HepG2 (cell line): ENCODE measurements around the gene ZFX. TPM values are rescaled to one million over a fixed set of nuclear protein-coding genes. Genes with fewer than 3 reads are reported as not detected.

Experiments
- ATAC-seq: fragments of 200-7000 bp; cut with Tn5 transposase; 3 replicates; pipeline ENCODE4 v1.9.1; 2020; ENCODE audit warnings: mild to moderate bottlenecking, moderate library complexity
- BruUV-seq: library from RNA; stranded (reverse); fragments of 400-500 nt; replicated peaks from 2 replicates; lab custom pipeline; 2021; lab: Mats Ljungman, UMichigan
- CTCF ChIA-PET: fragments of 300-600 bp; formaldehyde crosslinking; extraction: SDS; loops from one replicate; lab custom pipeline; 2021; ENCODE audit warnings: low total read pairs, inconsistent platforms, low intra/inter-chr PET ratio; lab: Yijun Ruan, JAX
- POLR2A ChIA-PET: fragments of 350-600 bp; sonication (Branson Sonifier 250); formaldehyde crosslinking; loops from one replicate; lab custom pipeline; 2020; ENCODE audit warnings: antibody characterized with exemption, inconsistent platforms; lab: Yijun Ruan, JAX
- DNase-seq: peaks from one replicate; pipeline ENCODE4 v3.0.0-alpha.2; 2015; ENCODE audit warnings: low spot score
- FAIRE-seq: peaks from 3 replicates; lab custom pipeline; 2011; peaks lifted over from hg19 to GRCh38; lab: Jason Lieb, UNC
- H2AFZ ChIP-seq: one replicate; pipeline ENCODE4 v1.6.1; 2011; ENCODE audit warnings: low read length, inconsistent platforms
- H3K27ac ChIP-seq: fragments of 300-600 bp; 3 replicates; pipeline ENCODE4 v1.8.0; 2011; ENCODE audit warnings: mixed run types, mild to moderate bottlenecking, mixed read lengths, low read length, inconsistent platforms; ENCODE audit not compliant: insufficient read depth; ENCODE audit errors: extremely low read length
- H3K27me3 ChIP-seq, 2 experiments: fragments of 200-600 bp in 1 of 2; 2 replicates in 1 of 2; 3 replicates in 1 of 2; pipeline versions ENCODE4 v1.6.0 to v1.8.0; 2011; ENCODE audit warnings: low read length in 2 of 2, mild to moderate bottlenecking in 2 of 2, moderate library complexity in 2 of 2, inconsistent platforms in 1 of 2; ENCODE audit not compliant: insufficient read depth in 2 of 2, control insufficient read depth in 1 of 2
- H3K36me3 ChIP-seq, 2 experiments: fragments of 200-600 bp in 1 of 2; replicated peaks in 1 of 2; 2 replicates in 1 of 2; 3 replicates in 1 of 2; pipeline versions ENCODE4 v1.5.1 to v1.8.0; 2011; ENCODE audit warnings: low read length in 2 of 2, inconsistent platforms in 1 of 2; ENCODE audit not compliant: insufficient read depth in 2 of 2, control insufficient read depth in 1 of 2
- H3K4me1 ChIP-seq: 2 replicates; pipeline ENCODE4 v1.5.1; 2012; ENCODE audit warnings: low read length, inconsistent platforms; ENCODE audit not compliant: insufficient read depth
- H3K4me2 ChIP-seq: 2 replicates; pipeline ENCODE4 v1.6.0; 2011; ENCODE audit warnings: low read depth, low read length, inconsistent platforms
- H3K4me3 ChIP-seq, 3 experiments: fragments of 200-600 bp in 1 of 3; sonication (generic), shearing (Covaris generic) in 1 of 3; replicated peaks in 1 of 3; 2 replicates each; pipeline ENCODE4 v1.5.1; 2011 to 2016; ENCODE audit warnings: low read length in 3 of 3, inconsistent platforms in 2 of 3, low read depth in 2 of 3, mild to moderate bottlenecking in 2 of 3, control low read depth in 1 of 3, mixed read lengths in 1 of 3; ENCODE audit not compliant: insufficient read depth in 1 of 3
- H3K79me2 ChIP-seq: one replicate; pipeline ENCODE4 v1.6.1; 2011; ENCODE audit warnings: low read length, inconsistent platforms; ENCODE audit not compliant: insufficient read depth
- H3K9ac ChIP-seq: 2 replicates; pipeline ENCODE4 v1.6.0; 2011; ENCODE audit warnings: mild to moderate bottlenecking, low read depth, low read length, inconsistent platforms; ENCODE audit not compliant: insufficient read depth
- H3K9me3 ChIP-seq: 2 replicates; pipeline ENCODE4 v1.5.1; 2012; ENCODE audit warnings: mild to moderate bottlenecking, low read length
- H4K20me1 ChIP-seq: 2 replicates; pipeline ENCODE4 v1.6.0; 2011; ENCODE audit warnings: inconsistent platforms, mild to moderate bottlenecking, low read length, moderate library complexity; ENCODE audit not compliant: insufficient read depth
- CC2D1A ChIP-seq: sonication (generic); formaldehyde crosslinking; IDR thresholded peaks from 2 replicates; pipeline ENCODE4 v1.8.1; 2023; ENCODE audit warnings: mild to moderate bottlenecking, missing genetic modification reagents
- CENPX ChIP-seq: sonication (generic); formaldehyde crosslinking; IDR thresholded peaks from 2 replicates; pipeline ENCODE4 v1.9.0; 2021; ENCODE audit warnings: mild to moderate bottlenecking, missing genetic modification reagents, moderate library complexity
- FOXK2 ChIP-seq: fragments of 450-650 bp; IDR thresholded peaks from 2 replicates; pipeline ENCODE4 v1.6.1; 2016
- KMT2A ChIP-seq: sonication (generic); formaldehyde crosslinking; IDR thresholded peaks from 2 replicates; pipeline ENCODE4 v1.4.0; 2020; ENCODE audit warnings: missing genetic modification reagents
- MAFG ChIP-seq: sonication (generic); formaldehyde crosslinking; IDR thresholded peaks from 2 replicates; pipeline ENCODE4 v1.5.1; 2020; ENCODE audit warnings: mild to moderate bottlenecking, missing genetic modification reagents
- PRDM15 ChIP-seq: sonication (generic); formaldehyde crosslinking; IDR thresholded peaks from 2 replicates; pipeline ENCODE4 v1.4.0; 2020; ENCODE audit warnings: missing genetic modification reagents
- SIX4 ChIP-seq: sonication (generic); formaldehyde crosslinking; IDR thresholded peaks from 2 replicates; pipeline ENCODE4 v1.4.0; 2020; ENCODE audit warnings: missing genetic modification reagents
- TAF15 ChIP-seq: fragments of 200-400 bp; formaldehyde crosslinking; IDR thresholded peaks from one replicate; pipeline ENCODE4 v1.6.1; 2018; ENCODE audit warnings: mild to moderate bottlenecking, low read depth, low read length; ENCODE audit not compliant: poor library complexity, severe bottlenecking
- ZNF296 ChIP-seq: sonication (generic); formaldehyde crosslinking; conservative IDR thresholded peaks from 2 replicates; pipeline ENCODE4 v1.5.0; 2020; ENCODE audit warnings: mild to moderate bottlenecking, missing genetic modification reagents
- ZNF367 ChIP-seq: sonication (generic); formaldehyde crosslinking; IDR thresholded peaks from 2 replicates; pipeline ENCODE4 v1.4.0; 2020; ENCODE audit warnings: missing genetic modification reagents, borderline replicate concordance
- ZNF512 ChIP-seq: sonication (generic); formaldehyde crosslinking; IDR thresholded peaks from 2 replicates; pipeline ENCODE4 v1.4.0; 2020; ENCODE audit warnings: mild to moderate bottlenecking, missing genetic modification reagents
- ZNF839 ChIP-seq: sonication (generic); formaldehyde crosslinking; IDR thresholded peaks from 2 replicates; pipeline ENCODE4 v1.4.0; 2020; ENCODE audit warnings: missing genetic modification reagents, mild to moderate bottlenecking, borderline replicate concordance
- WGBS: methylation state at CpG from one replicate; pipeline ENCODE4 v1.1.6; 2017; ENCODE audit warnings: low lambda C conversion rate; 5-methylcytosine and 5-hydroxymethylcytosine counted together
- in situ Hi-C: cut with HindIII; loops from 2 replicates; pipeline ENCODE4 v1.10.0; 2017; ENCODE audit warnings: low pct_unique_long_range_greater_than_20kb; ENCODE audit not compliant: extremely low pct_ligation_motif_present
- intact Hi-C: fragments of 100-400 bp; cut with micrococcal nuclease; formaldehyde crosslinking; loops from one replicate; pipeline ENCODE4 v1.10.0; 2022; ENCODE audit not compliant: unreplicated experiment
- polyA plus RNA-seq, 8 experiments: library from polyadenylated mRNA; depleted of rRNA in 3 of 8; stranded (reverse) in 7 of 8; unstranded in 1 of 8; fragments of >200 nt; fragmentation: Illumina TruSeq in 4 of 8; extraction: Trizol in 4 of 8; gene quantifications; 2 replicates each; pipeline versions ENCODE4 v1.2.1 to v1.2.3, GENCODE V29; 2011 to 2016; ENCODE audit warnings: low read depth in 4 of 8, missing spikeins in 1 of 8, mixed read lengths in 1 of 8; ENCODE audit not compliant: insufficient read depth in 1 of 8
- total RNA-seq, 5 experiments: library from RNA; depleted of rRNA; stranded (reverse); fragments of >200 nt; fragmentation: Illumina TruSeq; extraction: Trizol; gene quantifications; 2 replicates each; pipeline ENCODE4 v1.2.3, GENCODE V29; 2016; ENCODE audit warnings: low read depth in 1 of 5

Gene ZFX
- total and polyA plus RNA-seq, 2 of the 13 experiments (the other 11 are each of a cell fraction or from before 2014, with no cell fraction given): 13.8 to 37.3 TPM

GRCh38 chrX:24229400-24229879 lies 79.9 kb downstream of the ZFX start:
- TF ChIP-seq TAF15 (no peak), SIX4 (CRISPR knock-in tag) (no peak), ZNF296 (CRISPR knock-in tag) (no peak), KMT2A (CRISPR knock-in tag) (no peak), MAFG (no peak), PRDM15 (CRISPR knock-in tag) (no peak), CC2D1A (CRISPR knock-in tag) (no peak), ZNF367 (CRISPR knock-in tag) (no peak), CENPX (no peak), FOXK2 (no peak), ZNF512 (CRISPR knock-in tag) (no peak), ZNF839 (CRISPR knock-in tag) (no peak)
- H2AFZ ChIP-seq: no peak overlapping the region

More at GRCh38 chrX:24229400-24229879, 79.9 kb downstream of the ZFX start:
- DNase-seq (no peak), FAIRE-seq (no peak), ATAC-seq (no peak)
- Histone ChIP-seq H3K27ac (no peak overlapping the region), H3K4me3 (no peak overlapping the region), H4K20me1 (no peaks in the 10 kb centered on the region), H3K4me1 (0 out of 2 replicates have a peak, but pooled peaks cover 9% of the 10 kb centered on the region), H3K27me3 (no peaks in the 10 kb centered on the region), H3K9ac (no peak overlapping the region), H3K36me3 (no peaks in the 10 kb centered on the region), H3K9me3 (no peaks in the 10 kb centered on the region), H3K4me2 (no peak overlapping the region), H3K79me2 (no peaks in the 10 kb centered on the region)
- BruUV-seq: no TSS peak
- in situ Hi-C loops (no loop called here), intact Hi-C loops (no loop called here)
- ChIA-PET POLR2A (no interaction called here), CTCF (no interaction called here)
- WGBS: 71% methylated on average over 9 of the region's 10 CpGs
